HG02798 (cell line): Measurements from ENCODE around the gene CD55.
"Not testable (repeated sequence)": the region's sequence is repeated elsewhere in the genome, so short reads cannot be mapped to it uniquely, and the experiment has no call there.

ENCODE experiments used
- ATAC-seq: cut with Tn5 transposase; IDR thresholded peaks from one replicate; pipeline ENCODE4 v1.9.1; 2021; ENCODE audit warnings: mild to moderate bottlenecking; ENCODE audit not compliant: unreplicated experiment, poor library complexity

The CD55 gene

DNA sequence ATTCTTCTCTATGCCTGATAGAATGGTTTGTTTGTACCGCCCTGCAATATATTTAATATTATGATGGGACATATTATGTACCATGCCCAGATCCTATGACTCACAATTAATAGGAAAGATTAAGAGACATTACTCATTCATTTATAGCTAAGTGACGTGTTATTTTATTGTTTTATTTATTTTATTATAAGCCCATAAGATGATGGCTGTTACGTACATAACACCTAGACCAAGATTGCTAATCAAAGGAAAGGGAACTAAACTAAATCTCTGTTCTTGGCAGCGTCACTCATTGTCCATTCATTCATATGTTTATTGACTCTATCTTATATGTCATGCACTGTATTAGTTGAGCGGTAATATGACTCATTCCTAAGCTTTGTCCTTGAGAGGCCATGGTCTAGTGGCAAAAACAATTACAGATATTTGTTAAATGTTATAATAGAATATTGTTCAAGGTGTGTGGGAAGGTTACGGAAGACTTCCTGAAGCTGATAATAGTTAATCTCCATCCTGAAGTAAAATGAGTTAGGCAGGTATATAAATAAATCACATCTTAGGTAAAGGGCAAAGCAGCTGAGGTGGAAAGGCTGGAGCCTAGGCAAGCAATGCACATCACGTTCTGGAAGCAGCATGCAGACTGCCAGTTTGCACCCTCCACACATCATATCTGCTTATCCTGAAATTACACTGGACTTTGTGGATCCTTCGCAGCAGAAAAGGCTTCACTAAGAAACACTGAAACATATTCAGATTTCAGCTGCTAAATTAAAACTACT lies 16.6 kb upstream of the CD55 start:
- ATAC-seq, result no peak

GRCh38 chr1:207305489-207305873 lies 16.0 kb upstream of the CD55 start:
- ATAC-seq, result no peak

DNA sequence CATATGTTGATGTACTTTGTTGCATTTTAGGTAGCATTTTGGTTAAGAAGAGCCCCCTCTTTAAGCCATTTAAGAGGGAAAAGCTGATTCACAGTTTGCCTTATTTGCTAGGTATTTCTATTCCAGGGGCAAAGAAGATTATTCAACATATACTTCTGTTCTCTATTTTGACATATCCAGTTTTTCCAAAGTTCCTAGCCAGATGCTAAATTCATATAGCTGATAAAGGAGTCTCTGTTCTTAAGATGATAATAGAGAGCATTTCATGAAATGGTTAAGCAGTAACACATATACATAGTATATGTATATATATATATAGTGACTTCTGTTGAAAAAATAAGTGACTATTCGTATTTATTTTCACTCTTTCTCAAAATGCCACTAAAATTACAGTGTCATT lies 15.5 kb upstream of the CD55 start:
- ATAC-seq, result no peak

DNA sequence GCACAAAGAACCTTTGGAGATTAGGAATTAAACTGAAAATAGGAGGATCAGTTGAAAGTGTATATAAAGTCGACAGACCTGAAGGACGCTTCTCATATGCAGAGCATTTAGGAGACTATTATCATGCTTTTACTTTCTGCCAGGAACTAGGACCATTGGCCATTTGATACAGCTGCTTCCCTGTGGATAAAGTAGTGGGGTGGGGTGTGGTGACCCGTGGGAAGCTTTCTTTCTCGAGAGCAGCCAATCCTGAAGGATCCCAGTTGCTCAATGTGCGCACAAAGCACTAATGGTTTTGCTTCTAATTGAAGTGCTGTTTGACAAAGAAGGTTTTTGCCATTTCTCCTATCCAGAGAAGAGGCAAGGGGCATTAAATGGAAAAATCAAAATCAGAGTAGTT lies 14.9 kb upstream of the CD55 start:
- ATAC-seq, result no peak

DNA sequence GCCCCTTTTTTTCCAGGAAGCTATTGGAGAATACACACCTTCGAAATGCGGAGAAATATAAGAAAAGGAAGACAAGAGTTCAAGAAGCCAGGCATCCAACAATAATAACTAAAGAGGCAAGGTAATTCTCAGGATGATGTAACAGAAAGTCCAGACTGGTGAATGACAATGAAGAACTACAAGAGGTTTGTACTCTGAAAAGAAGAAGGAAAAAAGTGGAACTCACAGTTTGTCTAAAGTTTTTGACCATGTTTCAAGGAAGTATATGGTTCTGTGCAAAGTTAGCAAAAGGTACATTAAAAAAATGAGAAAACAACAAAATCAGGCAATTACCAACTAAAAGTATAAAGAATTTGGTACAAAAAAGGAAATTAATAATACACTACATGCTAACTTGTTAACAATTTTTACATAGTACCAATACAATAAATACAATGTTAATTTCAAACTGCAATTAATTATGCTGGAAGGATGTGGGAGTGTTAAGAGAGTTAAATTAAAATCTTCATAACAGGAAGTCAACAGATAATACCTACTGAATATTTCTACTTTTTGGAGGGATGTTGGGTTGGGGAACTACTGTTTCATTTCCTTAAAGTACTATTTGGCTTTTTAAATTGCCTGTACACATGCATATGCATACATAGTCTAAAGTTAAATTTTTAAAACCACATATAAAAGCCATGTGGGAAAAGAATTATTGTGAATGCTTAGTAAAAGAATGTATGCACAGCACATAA lies 12.9 kb upstream of the CD55 start:
- ATAC-seq, result no peak

- no peak for ATAC-seq
Measured at GRCh38 chr1:207309745-207310273, 11.7 kb upstream of the CD55 start.

GRCh38 chr1:207311888-207312603 lies 9.4 kb upstream of the CD55 start:
- ATAC-seq, result no peak

GRCh38 chr1:207312604-207312920 lies 8.9 kb upstream of the CD55 start:
- ATAC-seq, result no peak

DNA sequence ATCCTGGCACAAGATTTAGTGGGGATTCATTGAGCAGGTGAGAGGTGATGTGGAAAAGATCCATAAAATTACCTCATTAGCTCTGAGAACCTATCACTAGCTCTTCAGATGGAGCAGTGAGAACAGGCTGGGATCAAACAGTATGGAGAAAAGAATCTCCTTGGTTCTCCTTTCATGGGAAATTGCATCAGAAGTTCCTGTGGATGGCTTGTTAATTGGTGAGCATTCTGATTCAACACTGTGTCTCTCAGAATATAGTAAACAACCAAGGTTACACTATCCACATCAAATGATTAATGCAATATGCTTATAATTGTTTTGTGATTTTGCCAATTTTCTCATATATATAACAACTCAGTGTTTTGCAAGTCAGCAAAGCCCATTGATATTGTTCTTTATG lies 8.3 kb upstream of the CD55 start:
- ATAC-seq, result no peak

DNA sequence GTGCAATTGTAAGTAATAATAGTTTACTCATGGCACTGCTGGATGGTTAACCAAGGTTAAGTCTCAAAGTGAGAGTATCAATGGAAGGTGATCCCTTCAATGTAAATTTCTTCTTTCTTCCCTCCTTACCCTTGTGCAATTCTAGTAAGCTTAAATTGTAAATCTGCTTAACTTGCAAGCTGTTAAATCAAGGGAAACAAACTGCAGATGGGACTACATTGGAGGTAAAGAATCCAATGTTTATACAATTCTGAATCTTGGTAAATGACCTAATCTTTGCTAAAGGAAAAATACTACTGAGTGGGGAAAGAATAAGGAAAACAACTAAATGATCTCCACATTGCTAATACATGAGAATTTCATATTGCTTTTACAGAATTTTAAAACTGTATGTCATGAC lies 6.7 kb upstream of the CD55 start:
- no peak for ATAC-seq

GRCh38 chr1:207315435-207315834 lies 6.0 kb upstream of the CD55 start:
- ATAC-seq, result no peak

DNA sequence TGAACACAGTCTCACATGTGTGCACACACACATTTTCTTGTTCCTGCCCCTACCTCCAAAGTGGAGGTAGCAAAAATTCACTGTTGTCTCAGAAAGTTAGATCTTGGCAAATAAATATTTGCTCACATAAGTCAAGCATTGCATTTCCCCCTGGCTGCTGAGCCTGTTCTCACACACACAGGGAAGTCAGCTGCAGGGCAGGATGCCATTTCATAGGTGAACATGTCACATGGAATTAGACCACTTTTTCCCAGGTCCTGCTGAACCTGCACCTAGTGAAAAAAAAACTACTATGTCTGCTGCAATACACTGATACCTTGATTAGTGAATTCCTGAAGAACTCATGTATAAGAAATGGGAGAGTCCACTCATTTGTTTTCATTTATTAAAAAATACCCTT lies 5.3 kb upstream of the CD55 start:
- no peak for ATAC-seq

DNA sequence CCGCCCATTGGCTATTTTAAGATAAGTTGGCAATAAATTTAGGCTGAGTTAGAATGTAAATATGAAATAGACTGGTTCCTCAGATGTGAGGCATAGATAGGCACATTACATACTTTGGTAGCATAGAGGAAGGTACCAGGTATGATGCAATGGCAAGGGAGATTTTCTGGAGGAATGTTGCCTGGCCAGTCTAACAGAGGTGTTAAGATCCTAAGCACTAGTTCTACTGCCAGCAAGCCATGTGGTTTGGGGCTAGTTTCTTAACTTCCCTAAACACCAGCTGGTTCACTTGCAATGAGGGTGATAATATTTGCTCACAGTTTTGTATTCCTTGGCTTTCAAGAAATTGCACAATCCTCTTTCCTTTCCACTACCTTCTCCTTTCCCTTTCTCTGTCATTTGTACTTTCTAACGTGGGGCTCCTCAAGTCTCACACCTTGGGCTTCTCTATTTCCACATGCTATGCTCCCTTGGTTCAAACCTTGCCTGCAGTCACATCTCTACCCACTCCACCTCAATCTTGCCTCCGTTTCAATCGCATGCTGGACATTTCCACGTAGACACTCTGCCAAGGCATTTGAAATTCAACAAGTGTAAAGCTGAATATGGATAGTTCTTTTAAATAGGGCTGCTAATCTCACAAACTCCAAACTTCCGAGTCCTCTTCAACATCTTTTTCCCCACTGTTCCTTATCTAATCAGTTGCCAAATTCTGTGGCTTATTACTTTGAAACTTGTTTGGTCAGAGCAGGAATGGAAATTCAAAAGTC lies 4.7 kb upstream of the CD55 start:
- no peak for ATAC-seq

GRCh38 chr1:207317561-207317960 lies 3.9 kb upstream of the CD55 start:
- no peak for ATAC-seq

DNA sequence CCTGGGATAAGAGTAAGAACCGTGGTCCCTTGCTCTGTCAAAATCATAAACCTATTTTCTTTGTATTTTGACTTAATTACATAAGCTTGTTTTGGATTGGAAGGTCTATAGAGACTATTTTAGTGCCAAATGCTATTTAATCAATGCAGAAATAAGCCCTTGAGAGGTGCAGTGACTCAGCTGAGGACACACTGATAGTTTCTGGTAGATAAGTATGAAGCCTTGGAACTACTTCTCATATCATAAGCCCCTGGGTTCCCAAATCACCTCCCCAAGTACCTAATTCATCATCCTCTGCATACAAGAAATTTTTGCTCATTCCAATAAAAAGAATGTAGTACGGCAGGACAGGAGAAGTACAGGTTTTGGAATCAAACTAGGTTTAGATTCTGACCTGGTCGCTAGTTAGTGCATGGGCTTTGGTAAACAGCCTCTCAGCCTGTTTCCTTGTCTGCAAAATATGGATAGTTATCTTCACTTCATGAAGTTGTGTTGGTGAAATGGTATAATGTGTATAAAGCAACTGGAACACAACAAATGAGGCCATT lies 3.3 kb upstream of the CD55 start:
- ATAC-seq, result no peak

DNA sequence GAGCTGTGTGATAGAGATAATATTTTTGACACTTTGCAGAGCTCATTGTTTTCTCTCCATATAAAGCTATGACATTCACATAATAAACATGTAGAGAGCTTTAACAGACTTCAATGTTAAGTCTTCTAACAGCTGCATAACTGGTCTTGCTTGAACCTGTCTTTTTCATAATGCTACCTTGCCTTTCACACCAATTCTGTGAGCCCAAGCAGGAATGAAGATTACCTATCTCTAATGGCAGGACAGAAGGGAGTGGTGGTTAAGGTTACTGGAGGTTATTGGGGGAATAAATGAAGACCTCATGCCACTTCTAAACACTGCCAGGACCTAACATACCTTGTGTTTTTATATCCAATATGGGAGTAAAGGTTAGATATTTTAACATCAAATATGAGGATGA lies 2.3 kb upstream of the CD55 start:
- ATAC-seq, result no peak

GRCh38 chr1:207320105-207320504 lies 1.4 kb upstream of the CD55 start:
- ATAC-seq, result not testable (repeated sequence)

GRCh38 chr1:207321790-207322645 lies 540 bp downstream of the CD55 start:
- no peak for ATAC-seq
